Gastroesophageal sphincter (tissue), 4 donors: ENCODE data around the gene EIF4E2. TPM values are rescaled to one million over a fixed set of nuclear protein-coding genes. Genes with fewer than 3 reads are reported as not detected.

Experiments used
- ATAC-seq: fragments of 150-250 bp; one replicate; pipeline ENCODE4 v1.9.1; 2016; ENCODE audit warnings: mild to moderate bottlenecking, moderate library complexity
- H3K27ac ChIP-seq, 4 donors: fragments of 200-600 bp; sonication (generic) in 3 of 4; 1 replicate in 3 of 4; 2 replicates in 1 of 4; pipeline ENCODE4 v1.5.1; 2016 to 2019
- H3K27me3 ChIP-seq: fragments of 200-600 bp; sonication (generic); one replicate; pipeline ENCODE4 v1.5.1; 2019
- H3K36me3 ChIP-seq, 2 donors: fragments of 200-600 bp; sonication (generic); one replicate each; pipeline ENCODE4 v1.5.1; 2019; ENCODE audit warnings: control low read depth in 1 of 2
- H3K4me1 ChIP-seq, 3 donors: fragments of 200-600 bp; sonication (generic); 1 replicate in 2 of 3; 2 replicates in 1 of 3; pipeline ENCODE4 v1.5.1; 2016 to 2019; ENCODE audit warnings: control low read depth in 2 of 3
- H3K4me3 ChIP-seq, 2 donors: fragments of 200-600 bp; sonication (generic); one replicate each; pipeline ENCODE4 v1.5.1; 2019; ENCODE audit warnings: mild to moderate bottlenecking in 1 of 2, moderate library complexity in 1 of 2
- H3K9me3 ChIP-seq, 3 donors: fragments of 200-600 bp; sonication (generic); one replicate each; pipeline ENCODE4 v1.5.1; 2017 to 2019; ENCODE audit warnings: control low read depth in 2 of 3
- CTCF ChIP-seq, 4 experiments: fragments of 200-600 bp in 2 of 4; fragments of 450-650 bp in 2 of 4; sonication (generic) in 1 of 4; IDR thresholded peaks; one replicate each; pipeline ENCODE4 v1.5.1; 2017 to 2019; ENCODE audit warnings: antibody characterized with exemption in 4 of 4, mild to moderate bottlenecking in 2 of 4, moderate library complexity in 2 of 4
- EP300 ChIP-seq: sonication (generic); formaldehyde crosslinking; IDR thresholded peaks from one replicate; pipeline ENCODE4 v1.6.1; 2017; ENCODE audit warnings: antibody characterized with exemption, mild to moderate bottlenecking
- POLR2A ChIP-seq, 2 donors: fragments of 450-650 bp; IDR thresholded peaks; one replicate each; pipeline ENCODE4 v1.6.1; 2017; ENCODE audit warnings: antibody characterized with exemption in 2 of 2, mild to moderate bottlenecking in 2 of 2, moderate library complexity in 1 of 2
- POLR2AphosphoS5 ChIP-seq: sonication (generic); formaldehyde crosslinking; IDR thresholded peaks from one replicate; pipeline ENCODE4 v1.6.1; 2017; ENCODE audit warnings: antibody characterized with exemption
- WGBS, 2 donors: methylation state at CpG; one replicate each; pipeline ENCODE4 v1.1.5; 2018; ENCODE audit warnings: low coverage in 1 of 2; 5-methylcytosine and 5-hydroxymethylcytosine counted together
- total RNA-seq, 4 donors: library from RNA; depleted of rRNA; stranded (reverse); fragments of >200 nt; gene quantifications; one replicate each; pipeline ENCODE4 v1.1.0, GENCODE V29; 2016

The EIF4E2 gene
- total RNA-seq, 4 donors from 2014 or later = 41.6 to 61.6 (median 51.1) TPM

DNA sequence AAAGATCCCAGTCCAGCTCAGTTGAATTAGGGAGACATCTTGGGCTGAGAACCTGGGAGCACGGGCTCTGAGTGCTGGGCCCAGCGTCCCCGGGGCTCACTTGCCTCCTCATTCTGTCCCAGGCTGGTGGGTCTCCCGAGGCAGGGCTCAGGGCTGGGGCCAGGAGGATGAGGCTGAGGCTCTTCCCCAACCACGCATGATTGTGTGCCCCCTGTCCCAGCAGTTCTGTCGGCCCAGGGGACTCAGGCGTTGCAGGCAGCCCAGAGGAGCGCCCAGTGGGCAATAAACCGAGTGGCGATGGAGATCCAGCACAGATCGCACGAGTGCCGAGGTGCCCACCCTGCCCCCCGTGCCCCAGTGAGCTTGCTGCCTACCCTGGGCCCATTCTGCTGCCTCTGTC lies 29.4 kb upstream of the EIF4E2 start:
- H3K4me3 ChIP-seq = no peak overlapping the region
- WGBS, 2 donors = 74 to 100% methylated on average over 5 to 6 of the region's 14 CpGs
- no peak overlapping the region for H3K27ac ChIP-seq
- ATAC-seq = no peak
- H3K27me3 ChIP-seq = peaks cover 78% of the 10 kb centered on the region
- H3K4me1 ChIP-seq = peaks cover 0 to 44% (median 25%) of the 10 kb centered on the region in 3 donors
- TF ChIP-seq POLR2AphosphoS5 (no peak), EP300 (no peak), POLR2A (IDR thresholded peaks at IDR 0.05) (no peak), CTCF (IDR thresholded peaks at IDR 0.05) (no peak)
- no peaks in the 10 kb centered on the region for H3K9me3 ChIP-seq
- no peaks in the 10 kb centered on the region for H3K36me3 ChIP-seq

- TF ChIP-seq CTCF (IDR thresholded peaks at IDR 0.05) (peak in 3 of 4 experiments; percentile 74 to 98 (median 87)), EP300 (no peak)
- no peaks in the 10 kb centered on the region for H3K36me3 ChIP-seq
- peaks cover 0 to 44% (median 25%) of the 10 kb centered on the region in 3 donors for H3K4me1 ChIP-seq
- no peaks in the 10 kb centered on the region for H3K9me3 ChIP-seq
- ATAC-seq = peak; percentile 65
- H3K27me3 ChIP-seq = peaks cover 80% of the 10 kb centered on the region
- no CpG with 5 or more reads among the region's 66 CpGs for WGBS, 2 donors
- H3K27ac ChIP-seq = no peak overlapping the region
- peak overlapping the region in 1 of 2 donors; percentile 40 for H3K4me3 ChIP-seq
These were observed 28.4 kb upstream of the EIF4E2 start for GRCh38 chr2:232521959-232522622.

DNA sequence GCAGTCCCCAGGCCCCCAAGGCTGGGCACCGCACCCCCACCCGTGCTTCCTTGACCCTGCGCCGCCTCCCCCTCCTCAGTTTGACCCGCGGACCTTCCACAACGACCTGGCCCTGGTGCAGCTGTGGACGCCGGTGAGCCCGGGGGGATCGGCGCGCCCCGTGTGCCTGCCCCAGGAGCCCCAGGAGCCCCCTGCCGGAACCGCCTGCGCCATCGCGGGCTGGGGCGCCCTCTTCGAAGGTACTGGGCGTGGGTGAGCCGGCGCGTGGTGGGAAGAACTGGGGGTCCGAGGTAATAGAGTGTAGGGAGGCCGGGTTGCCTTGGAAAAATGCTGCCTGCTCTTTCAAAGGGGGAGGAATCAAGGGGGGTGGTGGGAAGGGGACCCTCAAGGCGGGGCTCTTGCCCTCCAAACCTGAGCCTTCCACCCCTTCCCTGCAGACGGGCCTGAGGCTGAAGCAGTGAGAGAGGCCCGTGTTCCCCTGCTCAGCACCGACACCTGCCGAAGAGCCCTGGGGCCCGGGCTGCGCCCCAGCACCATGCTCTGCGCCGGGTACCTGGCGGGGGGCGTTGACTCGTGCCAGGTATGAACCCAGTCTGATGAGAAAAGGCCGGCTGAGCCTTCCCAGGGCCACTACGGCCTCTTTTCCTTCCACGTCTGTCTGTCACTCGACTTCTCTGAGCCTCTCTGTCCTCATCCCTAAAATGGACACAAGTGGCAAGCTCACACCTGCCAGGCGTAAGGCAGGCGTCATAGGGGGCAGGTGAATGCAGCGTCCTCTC lies 27.7 kb upstream of the EIF4E2 start:
- peaks cover 80% of the 10 kb centered on the region for H3K27me3 ChIP-seq

DNA sequence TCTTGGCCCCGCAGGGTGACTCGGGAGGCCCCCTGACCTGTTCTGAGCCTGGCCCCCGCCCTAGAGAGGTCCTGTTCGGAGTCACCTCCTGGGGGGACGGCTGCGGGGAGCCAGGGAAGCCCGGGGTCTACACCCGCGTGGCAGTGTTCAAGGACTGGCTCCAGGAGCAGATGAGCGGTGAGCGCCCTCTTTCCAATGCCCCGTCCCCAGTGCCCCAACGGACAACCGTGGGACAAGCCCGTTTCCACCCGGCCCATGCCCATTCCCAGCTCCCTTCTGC lies 27.1 kb upstream of the EIF4E2 start:
- Histone ChIP-seq H3K4me3 (peak overlapping the region in 1 of 2 donors; percentile 40), H3K9me3 (no peaks in the 10 kb centered on the region), H3K36me3 (no peaks in the 10 kb centered on the region), H3K27me3 (peaks cover 85% of the 10 kb centered on the region), H3K27ac (no peak overlapping the region), H3K4me1 (peaks cover 0 to 44% (median 25%) of the 10 kb centered on the region in 3 donors)
- TF ChIP-seq POLR2AphosphoS5 (no peak), CTCF (IDR thresholded peaks at IDR 0.05) (no peak), EP300 (no peak), POLR2A (IDR thresholded peaks at IDR 0.05) (no peak)
- WGBS, 2 donors = 11% methylated on average over 4 of the region's 16 CpGs; no CpG with 5 or more reads in 1 of the 2 donors
- no peak for ATAC-seq

More for the DNA sequence above, 27.7 kb upstream of the EIF4E2 start:
- no peak for TF ChIP-seq CTCF (IDR thresholded peaks at IDR 0.05)
- no peak for TF ChIP-seq EP300
- no peak for TF ChIP-seq POLR2AphosphoS5
- no peak for TF ChIP-seq POLR2A (IDR thresholded peaks at IDR 0.05)
- Histone ChIP-seq H3K36me3 (no peaks in the 10 kb centered on the region), H3K4me3 (peak overlapping the region in 1 of 2 donors; percentile 40), H3K4me1 (peaks cover 0 to 44% (median 25%) of the 10 kb centered on the region in 3 donors), H3K9me3 (no peaks in the 10 kb centered on the region), H3K27ac (no peak overlapping the region)
- WGBS, 2 donors = 0% methylated on average over 1 of the region's 46 CpGs; no CpG with 5 or more reads in 1 of the 2 donors
- no peak for ATAC-seq
